ENCODE results near the gene TMEM253.

Gene TMEM253

DNA sequence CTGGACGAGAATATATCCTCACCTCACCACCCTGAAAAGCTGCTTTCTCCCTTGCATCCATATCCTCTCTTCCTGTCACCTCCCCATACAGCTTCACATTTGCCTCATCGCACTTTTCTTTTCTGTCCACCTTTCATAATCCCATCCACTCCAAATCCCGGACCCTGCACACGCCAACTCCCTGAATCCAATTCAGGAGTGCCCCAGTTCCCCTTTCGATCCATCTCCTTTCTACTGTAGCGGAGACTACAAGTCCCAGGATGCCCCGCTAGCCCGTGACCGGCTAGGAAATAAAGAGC is 2.5 kb downstream of the TMEM253 start:
- no peak overlapping the region for H3K18ac ChIP-seq (ENCODE audit: low read length)
- H3K4me2 ChIP-seq (ENCODE audit: insufficient read depth, low read length, poor library complexity, severe bottlenecking), result peak overlapping the region; percentile 54
- H3K9me3 ChIP-seq (replicated peaks in 1 of 2; ENCODE audit: control insufficient read depth in 2 of 2, insufficient read depth in 1 of 2, low read depth in 1 of 2, low read length in 2 of 2), result no peaks in the 10 kb centered on the region
- H3K9ac ChIP-seq (ENCODE audit: low read depth, low read length, poor library complexity), result no peak overlapping the region
- peaks cover 28 to 40% of the 10 kb centered on the region in 2 donors for H3K4me1 ChIP-seq (ENCODE audit: control insufficient read depth in 2 of 2, insufficient read depth in 1 of 2, low read depth in 1 of 2, low read length in 2 of 2)
- no peak overlapping the region for H2BK15ac ChIP-seq (ENCODE audit: low read length)
- H2BK120ac ChIP-seq (ENCODE audit: low read depth, low read length), result no peak overlapping the region
- H3K36me3 ChIP-seq (replicated peaks in 1 of 2; ENCODE audit: control insufficient read depth in 2 of 2, insufficient read depth in 2 of 2, low read length in 2 of 2), result no peaks in the 10 kb centered on the region
- DNase-seq (ENCODE audit: low spot score), result no peak
- no peak overlapping the region for H4K8ac ChIP-seq (ENCODE audit: low read depth, low read length)
- H3K4me3 ChIP-seq (ENCODE audit: low read length in 2 of 2), result peak overlapping the region; percentile 45 to 67
- no CpG with 5 or more reads among the region's 9 CpGs for WGBS, 2 donors (ENCODE audit: extremely low coverage in 2 of 2, insufficient read length in 2 of 2, insufficient replicate concordance in 1 of 2)
- no peak overlapping the region for H3K14ac ChIP-seq (ENCODE audit: low read length)
- H2BK12ac ChIP-seq (ENCODE audit: low read length), result no peak overlapping the region
- peak overlapping the region; percentile 15 for H3K27ac ChIP-seq (replicated peaks; ENCODE audit: low read length)
- H3K23ac ChIP-seq (ENCODE audit: low read depth, low read length, poor library complexity), result no peak overlapping the region
- no peak overlapping the region for H3K4ac ChIP-seq (ENCODE audit: low read length)
- no peak overlapping the region for H2AK5ac ChIP-seq (ENCODE audit: low read depth, low read length)
- peak overlapping the region; percentile 98 for H2BK5ac ChIP-seq (ENCODE audit: low read length)
- no peaks in the 10 kb centered on the region for H3K79me1 ChIP-seq (ENCODE audit: low read depth, low read length)
- H2AFZ ChIP-seq (ENCODE audit: low read length), result peak overlapping the region; percentile 97
- no peaks in the 10 kb centered on the region for H3K27me3 ChIP-seq (ENCODE audit: control insufficient read depth in 3 of 3, insufficient read depth in 3 of 3, low read depth in 1 of 3, low read length in 3 of 3)
- no peak overlapping the region for H4K91ac ChIP-seq (ENCODE audit: low read depth, low read length, poor library complexity)

DNA sequence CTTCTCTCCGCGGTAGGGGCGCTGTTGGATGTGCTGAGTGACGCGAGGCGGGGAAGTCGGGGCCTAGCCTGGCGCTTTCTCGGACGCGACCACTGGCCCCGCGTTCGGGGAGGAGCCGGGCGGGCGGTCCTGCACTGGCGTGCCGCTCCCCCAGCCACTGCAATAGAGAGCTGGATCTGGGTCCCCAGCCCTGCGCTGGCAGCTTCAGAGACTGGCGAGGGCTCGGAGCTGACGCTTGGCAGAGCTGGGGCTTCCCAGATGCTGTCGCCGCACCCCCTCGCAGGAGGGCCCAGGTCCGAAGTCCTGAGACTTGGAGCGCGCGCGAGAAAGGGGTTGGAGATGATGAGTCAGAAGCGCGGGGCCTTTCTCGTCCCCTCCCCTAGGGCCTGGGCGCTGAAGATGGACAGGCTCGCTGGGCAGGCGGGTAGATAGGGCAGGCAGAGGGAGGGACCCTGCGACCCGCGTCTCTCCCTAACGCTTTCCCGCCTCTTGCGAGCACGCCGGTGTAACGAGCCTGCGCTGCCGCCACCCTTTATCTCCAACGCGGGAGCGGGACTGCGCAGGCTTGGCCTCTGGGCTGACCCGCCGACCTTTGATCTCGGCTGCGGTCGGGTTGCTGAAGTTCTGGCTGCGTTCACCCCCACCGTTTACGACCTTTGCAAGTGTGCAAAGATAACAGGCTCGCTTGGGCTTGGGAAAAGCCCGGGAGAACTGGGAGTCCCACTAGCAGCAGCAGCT is 3.0 kb downstream of the TMEM253 start:
- peak overlapping the region; percentile 81 for H3K4me2 ChIP-seq (ENCODE audit: insufficient read depth, low read length, poor library complexity, severe bottlenecking)
- H3K4me1 ChIP-seq (ENCODE audit: control insufficient read depth in 2 of 2, insufficient read depth in 1 of 2, low read depth in 1 of 2, low read length in 2 of 2), result peaks cover 28 to 40% of the 10 kb centered on the region in 2 donors
- no CpG with 5 or more reads among the region's 62 CpGs for WGBS, 2 donors (ENCODE audit: extremely low coverage in 2 of 2, insufficient read length in 2 of 2, insufficient replicate concordance in 1 of 2)
- H2BK15ac ChIP-seq (ENCODE audit: low read length), result no peak overlapping the region
- no peak overlapping the region for H3K4ac ChIP-seq (ENCODE audit: low read length)
- no peaks in the 10 kb centered on the region for H3K79me1 ChIP-seq (ENCODE audit: low read depth, low read length)
- no peak overlapping the region for H2BK12ac ChIP-seq (ENCODE audit: low read length)
- H3K4me3 ChIP-seq (ENCODE audit: low read length in 2 of 2), result peak overlapping the region; percentile 67 to 91
- H2AFZ ChIP-seq (ENCODE audit: low read length), result peak overlapping the region; percentile 97
- H4K8ac ChIP-seq (ENCODE audit: low read depth, low read length), result no peak overlapping the region
- peak overlapping the region; percentile 57 for H2AK5ac ChIP-seq (ENCODE audit: low read depth, low read length)
- DNase-seq (ENCODE audit: low spot score), result peak; percentile 95
- H3K9ac ChIP-seq (ENCODE audit: low read depth, low read length, poor library complexity), result peak overlapping the region; percentile 100
- H3K9me3 ChIP-seq (replicated peaks in 1 of 2; ENCODE audit: control insufficient read depth in 2 of 2, insufficient read depth in 1 of 2, low read depth in 1 of 2, low read length in 2 of 2), result no peaks in the 10 kb centered on the region
- H3K27me3 ChIP-seq (ENCODE audit: control insufficient read depth in 3 of 3, insufficient read depth in 3 of 3, low read depth in 1 of 3, low read length in 3 of 3), result no peaks in the 10 kb centered on the region
- no peaks in the 10 kb centered on the region for H3K36me3 ChIP-seq (replicated peaks in 1 of 2; ENCODE audit: control insufficient read depth in 2 of 2, insufficient read depth in 2 of 2, low read length in 2 of 2)
- H3K18ac ChIP-seq (ENCODE audit: low read length), result peak overlapping the region; percentile 99
- H4K91ac ChIP-seq (ENCODE audit: low read depth, low read length, poor library complexity), result no peak overlapping the region
- peak overlapping the region; percentile 98 for H3K27ac ChIP-seq (replicated peaks; ENCODE audit: low read length)
- H3K23ac ChIP-seq (ENCODE audit: low read depth, low read length, poor library complexity), result peak overlapping the region; percentile 83
- peak overlapping the region; percentile 29 for H2BK120ac ChIP-seq (ENCODE audit: low read depth, low read length)
- peak overlapping the region; percentile 98 for H2BK5ac ChIP-seq (ENCODE audit: low read length)
- H3K14ac ChIP-seq (ENCODE audit: low read length), result peak overlapping the region; percentile 74

DNA sequence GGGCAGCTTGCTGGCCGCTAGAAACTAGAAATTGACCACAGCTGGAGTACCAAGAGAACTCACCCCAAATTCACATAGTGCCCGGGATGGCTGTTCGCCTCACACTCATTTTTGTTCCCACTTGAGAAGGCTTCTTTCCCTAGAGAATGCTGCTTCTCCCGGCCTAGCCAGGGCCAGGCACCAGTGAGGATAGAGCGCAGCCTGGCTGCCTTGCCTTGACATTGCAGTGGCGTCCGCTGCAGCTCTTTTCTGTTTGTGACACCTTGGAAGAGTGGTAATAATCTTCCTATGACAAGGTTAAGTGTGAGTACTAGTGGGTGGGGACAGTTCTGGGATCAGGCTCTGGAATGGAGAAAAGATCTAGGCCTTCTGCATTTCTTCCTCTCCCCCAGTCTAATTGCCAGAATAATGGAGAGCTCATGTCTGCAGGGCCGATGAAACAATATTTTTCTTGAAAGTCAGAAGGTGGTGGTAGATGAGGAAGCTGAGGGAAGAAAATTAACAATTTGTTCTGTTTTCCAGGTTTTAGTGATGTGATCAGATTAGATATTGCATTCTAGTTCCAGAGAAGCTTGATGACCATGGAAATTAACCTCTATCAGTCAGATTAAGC is 3.7 kb downstream of the TMEM253 start:
- peak overlapping the region; percentile 29 for H2BK120ac ChIP-seq (ENCODE audit: low read depth, low read length)
- H3K27me3 ChIP-seq (ENCODE audit: control insufficient read depth in 3 of 3, insufficient read depth in 3 of 3, low read depth in 1 of 3, low read length in 3 of 3), result no peaks in the 10 kb centered on the region
- no CpG with 5 or more reads among the region's 8 CpGs for WGBS, 2 donors (ENCODE audit: extremely low coverage in 2 of 2, insufficient read length in 2 of 2, insufficient replicate concordance in 1 of 2)
- H3K14ac ChIP-seq (ENCODE audit: low read length), result peak overlapping the region; percentile 74
- no peak overlapping the region for H2BK15ac ChIP-seq (ENCODE audit: low read length)
- no peaks in the 10 kb centered on the region for H3K36me3 ChIP-seq (replicated peaks in 1 of 2; ENCODE audit: control insufficient read depth in 2 of 2, insufficient read depth in 2 of 2, low read length in 2 of 2)
- no peak overlapping the region for H4K91ac ChIP-seq (ENCODE audit: low read depth, low read length, poor library complexity)
- H3K9ac ChIP-seq (ENCODE audit: low read depth, low read length, poor library complexity), result peak overlapping the region; percentile 100
- H2AK5ac ChIP-seq (ENCODE audit: low read depth, low read length), result peak overlapping the region; percentile 57
- H3K9me3 ChIP-seq (replicated peaks in 1 of 2; ENCODE audit: control insufficient read depth in 2 of 2, insufficient read depth in 1 of 2, low read depth in 1 of 2, low read length in 2 of 2), result no peaks in the 10 kb centered on the region
- H3K4me3 ChIP-seq (ENCODE audit: low read length in 2 of 2), result peak overlapping the region; percentile 67 to 91
- no peaks in the 10 kb centered on the region for H3K79me1 ChIP-seq (ENCODE audit: low read depth, low read length)
- no peak overlapping the region for H3K4ac ChIP-seq (ENCODE audit: low read length)
- H3K18ac ChIP-seq (ENCODE audit: low read length), result peak overlapping the region; percentile 99
- no peak overlapping the region for H4K8ac ChIP-seq (ENCODE audit: low read depth, low read length)
- peak overlapping the region; percentile 83 for H3K23ac ChIP-seq (ENCODE audit: low read depth, low read length, poor library complexity)
- no peak overlapping the region for H2BK12ac ChIP-seq (ENCODE audit: low read length)
- peak overlapping the region; percentile 97 for H2AFZ ChIP-seq (ENCODE audit: low read length)
- peaks cover 23 to 37% of the 10 kb centered on the region in 2 donors for H3K4me1 ChIP-seq (ENCODE audit: control insufficient read depth in 2 of 2, insufficient read depth in 1 of 2, low read depth in 1 of 2, low read length in 2 of 2)
- peak overlapping the region; percentile 98 for H3K27ac ChIP-seq (replicated peaks; ENCODE audit: low read length)
- peak overlapping the region; percentile 81 for H3K4me2 ChIP-seq (ENCODE audit: insufficient read depth, low read length, poor library complexity, severe bottlenecking)
- H2BK5ac ChIP-seq (ENCODE audit: low read length), result peak overlapping the region; percentile 98
- no peak for DNase-seq (ENCODE audit: low spot score)

DNA sequence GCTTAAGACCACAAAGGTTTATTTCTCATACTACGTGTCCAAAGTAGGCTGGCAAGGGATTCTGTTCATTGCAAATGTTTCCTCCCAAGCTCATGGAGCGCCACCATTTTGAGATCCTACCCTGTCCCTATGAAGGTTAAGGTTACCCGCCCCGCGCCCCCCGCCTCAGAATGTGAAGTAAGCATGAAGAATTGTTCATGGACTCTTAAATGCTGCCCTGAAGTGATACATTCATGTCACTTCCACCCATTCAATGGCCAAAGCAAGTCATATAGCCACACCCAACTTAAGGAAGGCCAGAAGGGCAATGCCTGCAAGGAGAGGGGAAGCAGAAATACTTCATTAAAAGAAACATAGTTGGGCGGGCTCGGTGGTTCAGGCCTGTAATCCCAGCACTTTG is 4.2 kb downstream of the TMEM253 start:
- Histone ChIP-seq H2AFZ (ENCODE audit: low read length) (no peak overlapping the region), H3K4me3 (ENCODE audit: low read length in 2 of 2) (peak overlapping the region in 1 of 2 donors; percentile 67), H4K91ac (ENCODE audit: low read depth, low read length, poor library complexity) (no peak overlapping the region), H3K4ac (ENCODE audit: low read length) (no peak overlapping the region), H3K18ac (ENCODE audit: low read length) (no peak overlapping the region), H2AK5ac (ENCODE audit: low read depth, low read length) (no peak overlapping the region), H3K27ac (replicated peaks; ENCODE audit: low read length) (no peak overlapping the region), H3K36me3 (replicated peaks in 1 of 2; ENCODE audit: control insufficient read depth in 2 of 2, insufficient read depth in 2 of 2, low read length in 2 of 2) (no peaks in the 10 kb centered on the region), H3K9me3 (replicated peaks in 1 of 2; ENCODE audit: control insufficient read depth in 2 of 2, insufficient read depth in 1 of 2, low read depth in 1 of 2, low read length in 2 of 2) (no peaks in the 10 kb centered on the region), H3K14ac (ENCODE audit: low read length) (no peak overlapping the region), H2BK15ac (ENCODE audit: low read length) (no peak overlapping the region), H3K79me1 (ENCODE audit: low read depth, low read length) (no peaks in the 10 kb centered on the region), H3K27me3 (ENCODE audit: control insufficient read depth in 3 of 3, insufficient read depth in 3 of 3, low read depth in 1 of 3, low read length in 3 of 3) (no peaks in the 10 kb centered on the region), H3K9ac (ENCODE audit: low read depth, low read length, poor library complexity) (no peak overlapping the region), H3K23ac (ENCODE audit: low read depth, low read length, poor library complexity) (no peak overlapping the region), H3K4me2 (ENCODE audit: insufficient read depth, low read length, poor library complexity, severe bottlenecking) (no peak overlapping the region), H2BK120ac (ENCODE audit: low read depth, low read length) (no peak overlapping the region), H4K8ac (ENCODE audit: low read depth, low read length) (no peak overlapping the region), H2BK12ac (ENCODE audit: low read length) (no peak overlapping the region), H3K4me1 (ENCODE audit: control insufficient read depth in 2 of 2, insufficient read depth in 1 of 2, low read depth in 1 of 2, low read length in 2 of 2) (peaks cover 25 to 34% of the 10 kb centered on the region in 2 donors), H2BK5ac (ENCODE audit: low read length) (no peak overlapping the region)
- WGBS, 2 donors (ENCODE audit: extremely low coverage in 2 of 2, insufficient read length in 2 of 2, insufficient replicate concordance in 1 of 2), result no CpG with 5 or more reads among the region's 8 CpGs
- no peak for DNase-seq (ENCODE audit: low spot score)

Measured in neuronal stem cell (in vitro differentiated cells).